SU-DHL-6 (cell line): ENCODE results near the gene CEP85.

ENCODE experiments used
- EZH2phosphoT487 ChIP-seq: fragments of 200-600 bp; sonication (generic), shearing (Covaris generic); conservative IDR thresholded peaks from 2 replicates; pipeline ENCODE4 v1.6.1; 2018; ENCODE audit warnings: mild to moderate bottlenecking, antibody characterized with exemption, low read length, moderate library complexity, mixed read lengths
- TF ChIP-seq, protein P1 (sequence below): fragments of 200-600 bp; sonication (generic); IDR thresholded peaks from one replicate; pipeline ENCODE4 v1.5.1; 2017; ENCODE audit warnings: antibody characterized with exemption, mild to moderate bottlenecking, low read length, moderate library complexity; ENCODE audit not compliant: insufficient read depth, poor library complexity, severe bottlenecking

DNA sequence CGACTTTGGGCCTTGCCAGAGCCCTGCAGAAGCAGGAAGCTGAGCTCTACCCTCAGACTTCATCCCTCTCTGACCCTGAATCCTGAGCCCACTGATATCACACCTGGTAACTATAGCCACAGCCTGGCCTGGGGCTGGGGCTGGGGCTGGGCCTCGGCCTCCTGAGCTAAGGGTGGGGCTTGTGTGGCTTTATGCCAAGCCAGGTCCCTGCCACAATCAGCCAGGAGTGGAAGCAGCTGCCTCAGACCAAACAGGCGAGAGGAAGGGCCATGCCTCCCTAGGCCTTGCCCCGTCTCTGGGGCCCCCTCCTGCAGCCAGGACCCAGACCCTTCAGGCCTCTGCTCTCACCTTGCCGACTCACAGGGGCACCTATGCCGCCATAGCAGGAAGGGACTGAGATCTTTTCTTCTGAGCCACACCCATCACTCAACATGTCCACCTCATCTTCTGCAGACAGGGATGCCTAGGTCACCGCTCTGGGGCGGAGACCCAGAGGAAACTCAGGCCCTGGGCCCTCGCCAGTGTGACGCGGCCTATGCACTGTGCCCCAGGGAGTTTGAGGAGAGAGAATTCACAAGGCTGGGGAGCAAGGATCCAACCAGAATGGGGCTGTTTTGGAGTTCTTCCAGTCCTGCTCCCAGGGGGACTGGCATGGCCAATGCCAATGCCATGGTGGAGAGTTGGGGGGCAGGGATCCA, 66.7 kb downstream of the CEP85 start:
- TF ChIP-seq, protein P1, sequence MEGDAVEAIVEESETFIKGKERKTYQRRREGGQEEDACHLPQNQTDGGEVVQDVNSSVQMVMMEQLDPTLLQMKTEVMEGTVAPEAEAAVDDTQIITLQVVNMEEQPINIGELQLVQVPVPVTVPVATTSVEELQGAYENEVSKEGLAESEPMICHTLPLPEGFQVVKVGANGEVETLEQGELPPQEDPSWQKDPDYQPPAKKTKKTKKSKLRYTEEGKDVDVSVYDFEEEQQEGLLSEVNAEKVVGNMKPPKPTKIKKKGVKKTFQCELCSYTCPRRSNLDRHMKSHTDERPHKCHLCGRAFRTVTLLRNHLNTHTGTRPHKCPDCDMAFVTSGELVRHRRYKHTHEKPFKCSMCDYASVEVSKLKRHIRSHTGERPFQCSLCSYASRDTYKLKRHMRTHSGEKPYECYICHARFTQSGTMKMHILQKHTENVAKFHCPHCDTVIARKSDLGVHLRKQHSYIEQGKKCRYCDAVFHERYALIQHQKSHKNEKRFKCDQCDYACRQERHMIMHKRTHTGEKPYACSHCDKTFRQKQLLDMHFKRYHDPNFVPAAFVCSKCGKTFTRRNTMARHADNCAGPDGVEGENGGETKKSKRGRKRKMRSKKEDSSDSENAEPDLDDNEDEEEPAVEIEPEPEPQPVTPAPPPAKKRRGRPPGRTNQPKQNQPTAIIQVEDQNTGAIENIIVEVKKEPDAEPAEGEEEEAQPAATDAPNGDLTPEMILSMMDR = no peak
- no peak for TF ChIP-seq EZH2phosphoT487
